Activated B cell treated with CpG ODN at 0.5 μM for 24 hours (primary cell): Measurements from ENCODE around the gene MGAT4B. TPM values are rescaled to one million over a fixed set of nuclear protein-coding genes. Genes with fewer than 3 reads are reported as not detected.

Experiments used
- ATAC-seq: fragments of 200-7000 bp; cut with Tn5 transposase; one replicate; pipeline ENCODE4 v1.10.0; 2021; ENCODE audit warnings: low read depth, mild to moderate bottlenecking, moderate library complexity
- CTCF ChIA-PET: fragments of 350-600 bp; sonication (Branson Sonifier 250); formaldehyde crosslinking; loops from one replicate; lab custom pipeline; 2021; ENCODE audit warnings: antibody characterized with exemption; lab: Charles Lee
- POLR2A ChIA-PET: fragments of 350-600 bp; sonication (Branson Sonifier 250); formaldehyde crosslinking; loops from one replicate; lab custom pipeline; 2021; ENCODE audit warnings: antibody characterized with exemption; lab: Charles Lee
- DNase-seq: peaks from one replicate; pipeline ENCODE4 v3.0.0; 2022
- H3K27ac Mint-ChIP-seq: one replicate; pipeline ENCODE4 v1.8.0; 2020; ENCODE audit warnings: mixed read lengths
- H3K27me3 Mint-ChIP-seq: one replicate; pipeline ENCODE4 v1.8.0; 2021; ENCODE audit warnings: mixed read lengths
- H3K36me3 Mint-ChIP-seq: one replicate; pipeline ENCODE4 v1.8.0; 2021; ENCODE audit warnings: low read depth, mixed read lengths
- H3K4me1 Mint-ChIP-seq: one replicate; pipeline ENCODE4 v1.8.0; 2021; ENCODE audit warnings: mixed read lengths
- H3K4me3 Mint-ChIP-seq: one replicate; pipeline ENCODE4 v1.8.0; 2020; ENCODE audit warnings: mild to moderate bottlenecking, mixed read lengths
- H3K9me3 Mint-ChIP-seq: one replicate; pipeline ENCODE4 v1.8.0; 2020; ENCODE audit warnings: mixed read lengths
- CTCF ChIP-seq: fragments of 200-600 bp; IDR thresholded peaks from one replicate; pipeline ENCODE4 v1.8.0; 2022; ENCODE audit warnings: antibody characterized with exemption, mild to moderate bottlenecking
- intact Hi-C: fragments of 100-400 bp; cut with micrococcal nuclease; formaldehyde crosslinking; loops from one replicate; pipeline ENCODE4 v1.15.1; 2024
- total RNA-seq: library from RNA; stranded (reverse); gene quantifications from 2 replicates; pipeline ENCODE4 v1.2.3, GENCODE V29; 2022

The MGAT4B gene
- total RNA-seq, 1 donor from 2014 or later, result 85.3 TPM

- ChIA-PET POLR2A (interaction anchor here (0.8 kb wide), 1 partner anchor 19 kb away, joined by 3 read pairs; no protein-coding TSS in a partner anchor), CTCF (no interaction called here)
- H3K9me3 Mint-ChIP-seq, result peaks cover 3% of the 10 kb centered on the region
- DNase-seq (no peak), ATAC-seq (no peak)
- intact Hi-C loops, result no loop called here
- H3K4me1 Mint-ChIP-seq, result peaks cover 15% of the 10 kb centered on the region
- H3K27ac Mint-ChIP-seq, result no peak overlapping the region
- H3K36me3 Mint-ChIP-seq, result peaks cover 83% of the 10 kb centered on the region
- no peaks in the 10 kb centered on the region for H3K27me3 Mint-ChIP-seq
- no peak overlapping the region for H3K4me3 Mint-ChIP-seq
- TF ChIP-seq CTCF, result no peak
These were observed 34.1 kb upstream of the MGAT4B start for GRCh38 chr5:179840766-179841165.

GRCh38 chr5:179840321-179840720 lies 33.7 kb upstream of the MGAT4B start:
- no peak overlapping the region for H3K27ac Mint-ChIP-seq
- ChIA-PET POLR2A (no interaction called here), CTCF (no interaction called here)
- DNase-seq, result no peak
- H3K4me1 Mint-ChIP-seq, result peaks cover 15% of the 10 kb centered on the region
- H3K4me3 Mint-ChIP-seq, result no peak overlapping the region
- H3K36me3 Mint-ChIP-seq, result peaks cover 83% of the 10 kb centered on the region
- peaks cover 3% of the 10 kb centered on the region for H3K9me3 Mint-ChIP-seq
- TF ChIP-seq CTCF, result no peak
- ATAC-seq, result no peak
- intact Hi-C loops, result no loop called here
- H3K27me3 Mint-ChIP-seq, result no peaks in the 10 kb centered on the region

- H3K4me3 Mint-ChIP-seq, result no peak overlapping the region
- peaks cover 80% of the 10 kb centered on the region for H3K36me3 Mint-ChIP-seq
- POLR2A ChIA-PET, result interaction anchor here (0.7 kb wide), 1 partner anchor 13 kb away, joined by 3 read pairs; no protein-coding TSS in a partner anchor
- TF ChIP-seq CTCF, result no peak
- CTCF ChIA-PET, result no interaction called here
- H3K9me3 Mint-ChIP-seq, result no peaks in the 10 kb centered on the region
- DNase-seq (no peak), ATAC-seq (no peak)
- H3K4me1 Mint-ChIP-seq, result peaks cover 15% of the 10 kb centered on the region
- H3K27ac Mint-ChIP-seq, result no peak overlapping the region
- intact Hi-C loops, result no loop called here
- no peaks in the 10 kb centered on the region for H3K27me3 Mint-ChIP-seq
These were observed 32.9 kb upstream of the MGAT4B start for GRCh38 chr5:179839328-179840256.

DNA sequence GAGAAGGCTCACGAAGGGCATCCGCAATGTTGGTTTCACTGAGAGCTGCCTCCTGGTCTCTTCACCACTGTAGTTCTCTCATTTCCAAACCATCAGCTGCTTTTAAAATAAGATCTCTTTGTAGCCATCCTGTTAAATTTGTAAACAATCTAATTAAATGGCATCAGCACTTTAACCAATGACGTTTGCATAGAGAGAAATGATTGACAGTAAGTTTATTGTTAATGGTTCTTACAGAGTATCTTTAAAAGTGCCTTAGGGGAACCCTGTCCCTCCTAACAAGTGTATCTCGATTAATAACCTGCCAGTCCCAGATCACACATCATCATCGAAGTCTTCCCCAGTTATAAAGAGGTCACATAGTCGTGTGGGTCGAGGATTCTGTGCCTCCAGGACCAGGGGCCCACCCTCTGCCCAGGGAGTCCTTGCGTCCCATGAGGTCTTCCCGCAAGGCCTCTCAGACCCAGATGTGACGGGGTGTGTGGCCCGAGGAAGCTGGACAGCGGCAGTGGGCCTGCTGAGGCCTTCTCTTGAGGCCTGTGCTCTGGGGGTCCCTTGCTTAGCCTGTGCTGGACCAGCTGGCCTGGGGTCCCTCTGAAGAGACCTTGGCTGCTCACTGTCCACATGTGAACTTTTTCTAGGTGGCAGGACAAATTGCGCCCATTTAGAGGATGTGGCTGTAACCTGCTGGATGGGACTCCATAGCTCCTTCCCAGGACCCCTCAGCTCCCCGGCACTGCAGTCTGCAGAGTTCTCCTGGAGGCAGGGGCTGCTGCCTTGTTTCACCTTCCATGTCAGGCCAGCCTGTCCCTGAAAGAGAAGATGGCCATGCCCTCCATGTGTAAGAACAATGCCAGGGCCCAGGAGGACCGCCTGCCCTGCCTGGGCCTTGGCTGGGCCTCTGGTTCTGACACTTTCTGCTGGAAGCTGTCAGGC lies 30.7 kb upstream of the MGAT4B start:
- no peaks in the 10 kb centered on the region for H3K27me3 Mint-ChIP-seq
- ATAC-seq, result no peak
- peaks cover 78% of the 10 kb centered on the region for H3K36me3 Mint-ChIP-seq

More for the DNA sequence above, 30.7 kb upstream of the MGAT4B start:
- H3K4me3 Mint-ChIP-seq, result no peak overlapping the region
- CTCF ChIA-PET, result interaction anchor here (0.6 to 1.3 kb wide), 3 partner anchors 20 to 214 kb away, joined by 3 read pairs; partner anchors contain the start of gene HNRNPH1
- no peak for DNase-seq
- peak overlapping the region; percentile 63 for H3K27ac Mint-ChIP-seq
- TF ChIP-seq CTCF, result no peak
- peaks cover 15% of the 10 kb centered on the region for H3K4me1 Mint-ChIP-seq
- POLR2A ChIA-PET, result interaction anchor here (0.5 to 1.9 kb wide), 9 partner anchors 10 to 1728 kb away, joined by 3 to 9 read pairs (median 4); no protein-coding TSS in a partner anchor
- H3K9me3 Mint-ChIP-seq, result no peaks in the 10 kb centered on the region
- intact Hi-C loops, result loop anchor here (2.0 kb wide), 2 partner anchors 17 to 35 kb away; partner anchors contain the start of gene SQSTM1
